GM21737 (cell line): ENCODE results near the gene DHX58.
"Not testable (repeated sequence)": the region's sequence is repeated elsewhere in the genome, so short reads cannot be mapped to it uniquely, and the experiment has no call there.

Experiments
- ATAC-seq: cut with Tn5 transposase; IDR thresholded peaks from one replicate; pipeline ENCODE4 v1.9.1; 2021; ENCODE audit warnings: mild to moderate bottlenecking, moderate library complexity; ENCODE audit not compliant: unreplicated experiment

DHX58 gene

GRCh38 chr17:42112552-42113176 is at the start of gene DHX58:
TSS of gene DHX58 (minus strand) at chr17:42112714. CDS start at chr17:42111892, 822 bp downstream.
- peak; percentile 45 for ATAC-seq

GRCh38 chr17:42160531-42160910 is 48.0 kb upstream of the DHX58 start:
- no peak for ATAC-seq

GRCh38 chr17:42159796-42160530 is 47.4 kb upstream of the DHX58 start:
- ATAC-seq = no peak

- ATAC-seq = no peak
These were observed 43.1 kb upstream of the DHX58 start for GRCh38 chr17:42155614-42156045.

GRCh38 chr17:42153919-42154742 is 41.6 kb upstream of the DHX58 start:
- ATAC-seq = no peak

- ATAC-seq = no peak
These were observed 34.5 kb upstream of the DHX58 start for GRCh38 chr17:42146911-42147607.

GRCh38 chr17:42143138-42143537 is 30.6 kb upstream of the DHX58 start:
- ATAC-seq = not testable (repeated sequence)

- ATAC-seq = no peak
These were observed 29.9 kb upstream of the DHX58 start for GRCh38 chr17:42142371-42142896.

GRCh38 chr17:42141382-42141781 is 28.9 kb upstream of the DHX58 start:
- no peak for ATAC-seq

- not testable (repeated sequence) for ATAC-seq
These were observed 28.2 kb upstream of the DHX58 start for GRCh38 chr17:42140690-42141089.

- no peak for ATAC-seq
These were observed 26.4 kb upstream of the DHX58 start for GRCh38 chr17:42138749-42139492.

- no peak for ATAC-seq
These were observed 24.1 kb upstream of the DHX58 start for GRCh38 chr17:42136654-42137051.

GRCh38 chr17:42135664-42136653 is 23.4 kb upstream of the DHX58 start:
- no peak for ATAC-seq

GRCh38 chr17:42135151-42135550 is 22.6 kb upstream of the DHX58 start:
- no peak for ATAC-seq

- no peak for ATAC-seq
These were observed 21.0 kb upstream of the DHX58 start for GRCh38 chr17:42133461-42134041.

GRCh38 chr17:42132941-42133340 is 20.4 kb upstream of the DHX58 start:
- no peak for ATAC-seq

GRCh38 chr17:42131981-42132432 is 19.5 kb upstream of the DHX58 start:
- ATAC-seq = no peak

GRCh38 chr17:42131232-42131631 is 18.7 kb upstream of the DHX58 start:
- no peak for ATAC-seq
